Endothelial cell of umbilical vein (primary cell): ENCODE results near the gene ST6GALNAC3. TPM values are rescaled to one million over a fixed set of nuclear protein-coding genes. Genes with fewer than 3 reads are reported as not detected.

Experiments used
- BruUV-seq: library from RNA; stranded (reverse); fragments of 400-500 nt; replicated peaks from 2 replicates; lab custom pipeline; 2021; lab: Mats Ljungman, UMichigan
- CTCF ChIA-PET: fragments of 300-600, 350-600 bp; sonication (Branson Sonifier 250); formaldehyde crosslinking; loops from one replicate; lab custom pipeline; 2021; ENCODE audit warnings: antibody characterized with exemption, inconsistent platforms; lab: Charles Lee
- POLR2A ChIA-PET: fragments of 300-600, 350-600 bp; sonication (Branson Sonifier 250); formaldehyde crosslinking; loops from one replicate; lab custom pipeline; 2021; ENCODE audit warnings: antibody characterized with exemption, inconsistent platforms; lab: Charles Lee
- DNase-seq: peaks from one replicate; pipeline ENCODE4 v3.0.0-alpha.2; 2011; ENCODE audit warnings: low read depth, low spot score
- FAIRE-seq: peaks from 2 replicates; lab custom pipeline; 2011; peaks lifted over from hg19 to GRCh38; lab: Jason Lieb, UNC
- H2AFZ ChIP-seq: 2 replicates; pipeline ENCODE4 v1.6.0; 2012; ENCODE audit warnings: low read depth, low read length, control low read depth, inconsistent platforms
- H3K27ac ChIP-seq: 2 replicates; pipeline ENCODE4 v1.5.1; 2011; ENCODE audit warnings: low read depth, mild to moderate bottlenecking, control low read depth, low read length, moderate library complexity; ENCODE audit not compliant: insufficient read depth
- H3K27me3 ChIP-seq, 2 experiments: 2 replicates each; pipeline versions ENCODE4 v1.6.0 to v1.6.1; 2011; ENCODE audit warnings: low read length in 2 of 2, mixed read lengths in 1 of 2; ENCODE audit not compliant: control insufficient read depth in 2 of 2, insufficient read depth in 2 of 2
- H3K36me3 ChIP-seq, 2 experiments: 2 replicates in 1 of 2; 3 replicates in 1 of 2; pipeline ENCODE4 v1.5.1; 2011; ENCODE audit warnings: low read length in 2 of 2, mild to moderate bottlenecking in 1 of 2, moderate library complexity in 1 of 2; ENCODE audit not compliant: control insufficient read depth in 2 of 2, insufficient read depth in 2 of 2; ENCODE audit errors: extremely low read depth in 1 of 2
- H3K4me1 ChIP-seq: 3 replicates; pipeline ENCODE4 v1.5.1; 2011; ENCODE audit warnings: mild to moderate bottlenecking, low read length; ENCODE audit not compliant: control insufficient read depth, insufficient read depth; ENCODE audit errors: extremely low read depth
- H3K4me2 ChIP-seq: 2 replicates; pipeline ENCODE4 v1.6.1; 2011; ENCODE audit warnings: low read length, control low read depth, mixed read lengths; ENCODE audit not compliant: insufficient read depth
- H3K4me3 ChIP-seq, 3 experiments: fragments of 200-600 bp in 1 of 3; sonication (generic), shearing (Covaris generic) in 1 of 3; replicated peaks in 1 of 3; 2 replicates each; pipeline ENCODE4 v1.5.1; 2011 to 2016; ENCODE audit warnings: control low read depth in 3 of 3, low read length in 3 of 3, mild to moderate bottlenecking in 2 of 3, inconsistent platforms in 1 of 3, low read depth in 1 of 3, moderate library complexity in 1 of 3; ENCODE audit not compliant: insufficient read depth in 1 of 3
- H3K79me2 ChIP-seq: 2 replicates; pipeline ENCODE4 v1.6.0; 2012; ENCODE audit warnings: low read length, inconsistent platforms; ENCODE audit not compliant: control insufficient read depth, insufficient read depth
- H3K9ac ChIP-seq: replicated peaks from 2 replicates; pipeline ENCODE3; 2011; ENCODE audit warnings: low read length, control low read depth; ENCODE audit not compliant: insufficient read depth; ENCODE audit errors: extremely low read depth
- H3K9me1 ChIP-seq: replicated peaks from 3 replicates; pipeline ENCODE4 v1.6.0; 2011; ENCODE audit warnings: mild to moderate bottlenecking, low read length; ENCODE audit not compliant: control insufficient read depth, insufficient read depth; ENCODE audit errors: extremely low read depth
- H3K9me3 ChIP-seq: replicated peaks from 2 replicates; pipeline ENCODE4 v1.5.1; 2012; ENCODE audit warnings: low read length, inconsistent platforms; ENCODE audit not compliant: control insufficient read depth, insufficient read depth
- H4K20me1 ChIP-seq: replicated peaks from 2 replicates; pipeline ENCODE3; 2011; ENCODE audit warnings: mild to moderate bottlenecking, low read length; ENCODE audit not compliant: control insufficient read depth, insufficient read depth; ENCODE audit errors: extremely low read depth
- EZH2 ChIP-seq: IDR thresholded peaks from 2 replicates; pipeline ENCODE4 v1.6.1; 2012; ENCODE audit warnings: borderline replicate concordance, low read depth, mild to moderate bottlenecking, moderate library complexity, low read length, inconsistent platforms; ENCODE audit not compliant: severe bottlenecking
- FOS ChIP-seq: IDR thresholded peaks from 2 replicates; pipeline ENCODE4 v1.6.1; 2011; ENCODE audit warnings: mild to moderate bottlenecking, low read length, moderate library complexity, borderline replicate concordance; ENCODE audit not compliant: insufficient read depth
- GATA2 ChIP-seq: IDR thresholded peaks from 2 replicates; pipeline ENCODE4 v1.7.0; 2011; ENCODE audit warnings: low read depth, mild to moderate bottlenecking, moderate library complexity, mixed read lengths, low read length; ENCODE audit not compliant: insufficient read length, insufficient read depth
- JUN ChIP-seq: IDR thresholded peaks from 2 replicates; pipeline ENCODE4 v1.6.1; 2011; ENCODE audit warnings: borderline replicate concordance, low read depth; ENCODE audit not compliant: insufficient read length, insufficient read depth
- MAX ChIP-seq: IDR thresholded peaks from 2 replicates; pipeline ENCODE4 v1.6.1; 2011; ENCODE audit not compliant: insufficient read depth, insufficient read length
- MYC ChIP-seq: IDR thresholded peaks from one replicate; pipeline ENCODE4 v1.6.1; 2011; ENCODE audit warnings: mild to moderate bottlenecking, low read depth, low read length
- POLR2A ChIP-seq: IDR thresholded peaks from 2 replicates; pipeline ENCODE4 v1.6.1; 2012; ENCODE audit warnings: low read depth, mild to moderate bottlenecking, control low read depth, low read length
- POLR2AphosphoS5 ChIP-seq: IDR thresholded peaks from 2 replicates; pipeline ENCODE4 v1.6.1; 2012; ENCODE audit warnings: low read depth, mild to moderate bottlenecking, control low read depth, low read length, moderate library complexity; ENCODE audit not compliant: insufficient read depth
- dilution Hi-C: fragments of 300-500 bp; cut with MboI; formaldehyde crosslinking; loops from one replicate; pipeline ENCODE4 v1.15.0; 2019; ENCODE audit warnings: low sequenced_read_pairs; ENCODE audit not compliant: extremely low pct_ligation_motif_present
- intact Hi-C: fragments of 100-400 bp; cut with micrococcal nuclease; formaldehyde crosslinking; loops from one replicate; pipeline ENCODE4 v1.10.0; 2022
- polyA plus RNA-seq, 4 experiments: library from polyadenylated mRNA; depleted of rRNA in 3 of 4; stranded (reverse) in 3 of 4; unstranded in 1 of 4; fragments of >200 nt; gene quantifications; 2 replicates each; pipeline versions ENCODE4 v1.2.1 to v1.2.3, GENCODE V29; 2011 to 2012; ENCODE audit warnings: missing spikeins in 1 of 4
- total RNA-seq: library from RNA; stranded (reverse); gene quantifications from 2 replicates; pipeline ENCODE4 v1.2.3, GENCODE V29; 2021
- TF ChIP-seq, protein P1 (sequence below), 2 donors: IDR thresholded peaks; 1 replicate in 1 of 2; 2 replicates in 1 of 2; pipeline ENCODE4 v1.5.1; 2011; ENCODE audit warnings: low read length in 2 of 2, mild to moderate bottlenecking in 2 of 2, moderate library complexity in 2 of 2, control low read depth in 1 of 2, inconsistent platforms in 1 of 2, low read depth in 1 of 2; ENCODE audit not compliant: insufficient read depth in 1 of 2; ENCODE audit errors: extremely low read depth in 1 of 2

The ST6GALNAC3 gene
- total and polyA plus RNA-seq, 2 donors (not counting 3 experiments of a cell fraction or from before 2014, with no cell fraction given) = 7.6 to 48.3 TPM

GRCh38 chr1:76591461-76591860 is 516.9 kb downstream of the ST6GALNAC3 start:
- no peak overlapping the region for H2AFZ ChIP-seq
- no peaks in the 10 kb centered on the region for H3K9me3 ChIP-seq
- CTCF ChIA-PET = no interaction called here
- H3K4me3 ChIP-seq = no peak overlapping the region
- no peaks in the 10 kb centered on the region for H3K36me3 ChIP-seq
- BruUV-seq = no TSS peak
- POLR2A ChIA-PET = no interaction called here
- H3K9ac ChIP-seq = no peak overlapping the region
- DNase-seq = no peak
- no peak for TF ChIP-seq MAX
- TF ChIP-seq GATA2 = no peak
- no peak for TF ChIP-seq FOS
- TF ChIP-seq, protein P1, sequence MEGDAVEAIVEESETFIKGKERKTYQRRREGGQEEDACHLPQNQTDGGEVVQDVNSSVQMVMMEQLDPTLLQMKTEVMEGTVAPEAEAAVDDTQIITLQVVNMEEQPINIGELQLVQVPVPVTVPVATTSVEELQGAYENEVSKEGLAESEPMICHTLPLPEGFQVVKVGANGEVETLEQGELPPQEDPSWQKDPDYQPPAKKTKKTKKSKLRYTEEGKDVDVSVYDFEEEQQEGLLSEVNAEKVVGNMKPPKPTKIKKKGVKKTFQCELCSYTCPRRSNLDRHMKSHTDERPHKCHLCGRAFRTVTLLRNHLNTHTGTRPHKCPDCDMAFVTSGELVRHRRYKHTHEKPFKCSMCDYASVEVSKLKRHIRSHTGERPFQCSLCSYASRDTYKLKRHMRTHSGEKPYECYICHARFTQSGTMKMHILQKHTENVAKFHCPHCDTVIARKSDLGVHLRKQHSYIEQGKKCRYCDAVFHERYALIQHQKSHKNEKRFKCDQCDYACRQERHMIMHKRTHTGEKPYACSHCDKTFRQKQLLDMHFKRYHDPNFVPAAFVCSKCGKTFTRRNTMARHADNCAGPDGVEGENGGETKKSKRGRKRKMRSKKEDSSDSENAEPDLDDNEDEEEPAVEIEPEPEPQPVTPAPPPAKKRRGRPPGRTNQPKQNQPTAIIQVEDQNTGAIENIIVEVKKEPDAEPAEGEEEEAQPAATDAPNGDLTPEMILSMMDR (IDR thresholded peaks at IDR 0.05; ENCODE audit: extremely low read depth in 1 of 2, insufficient read depth in 1 of 2, low read depth in 1 of 2, low read length in 2 of 2) = no peak
- no peak for TF ChIP-seq MYC
- no peak for TF ChIP-seq EZH2
- TF ChIP-seq POLR2AphosphoS5 = no peak
- no peak for TF ChIP-seq JUN
- no peak for TF ChIP-seq POLR2A
- H3K79me2 ChIP-seq = no peaks in the 10 kb centered on the region
- intact Hi-C loops = no loop called here
- no peaks in the 10 kb centered on the region for H4K20me1 ChIP-seq
- no peaks in the 10 kb centered on the region for H3K4me1 ChIP-seq
- dilution Hi-C loops = no loop called here
- no peak for FAIRE-seq
- no peaks in the 10 kb centered on the region for H3K27me3 ChIP-seq
- H3K9me1 ChIP-seq = no peaks in the 10 kb centered on the region
- no peak overlapping the region for H3K4me2 ChIP-seq
- H3K27ac ChIP-seq = no peak overlapping the region
